Measurements from ENCODE around the gene GPR176.

The GPR176 gene

GRCh38 chr15:39919748-39920509, at the start of gene GPR176:
Gene GPR176 (minus strand): TSS chr15:39920266. CDS start chr15:39920026, 240 bp downstream.
- DNase-seq: peak; percentile 69

GRCh38 chr15:39969002-39969394, 48.9 kb upstream of the GPR176 start:
- no peak for DNase-seq

- no peak for DNase-seq
Measured at GRCh38 chr15:39968273-39969001, 48.4 kb upstream of the GPR176 start.

- DNase-seq: no peak
Measured at GRCh38 chr15:39966521-39966920, 46.5 kb upstream of the GPR176 start.

- no peak for DNase-seq
Measured at GRCh38 chr15:39963786-39964185, 43.7 kb upstream of the GPR176 start.

- DNase-seq: no peak
Measured at GRCh38 chr15:39961051-39961450, 41.0 kb upstream of the GPR176 start.

GRCh38 chr15:39960411-39960810, 40.3 kb upstream of the GPR176 start:
- DNase-seq: no peak

- no peak for DNase-seq
Measured at GRCh38 chr15:39959411-39959810, 39.3 kb upstream of the GPR176 start.

- no peak for DNase-seq
Measured at GRCh38 chr15:39957481-39957880, 37.4 kb upstream of the GPR176 start.

- DNase-seq: no peak
Measured at GRCh38 chr15:39953521-39953920, 33.5 kb upstream of the GPR176 start.

GRCh38 chr15:39951561-39951960, 31.5 kb upstream of the GPR176 start:
- DNase-seq: no peak

- DNase-seq: no peak
Measured at GRCh38 chr15:39948817-39949216, 28.8 kb upstream of the GPR176 start.

GRCh38 chr15:39947401-39948197, 27.5 kb upstream of the GPR176 start:
- DNase-seq: no peak

- DNase-seq: peak; percentile 22
Measured at GRCh38 chr15:39946862-39947261, 26.8 kb upstream of the GPR176 start.

GRCh38 chr15:39944726-39945125, 24.7 kb upstream of the GPR176 start:
- DNase-seq: no peak

- no peak for DNase-seq
Measured at GRCh38 chr15:39942753-39943150, 22.7 kb upstream of the GPR176 start.

GRCh38 chr15:39942101-39942752, 22.2 kb upstream of the GPR176 start:
- DNase-seq: no peak

- DNase-seq: no peak
Measured at GRCh38 chr15:39939487-39940452, 19.7 kb upstream of the GPR176 start.

GRCh38 chr15:39937696-39938095, 17.6 kb upstream of the GPR176 start:
- no peak for DNase-seq

GRCh38 chr15:39936681-39937080, 16.6 kb upstream of the GPR176 start:
- DNase-seq: no peak

GRCh38 chr15:39936187-39936586, 16.1 kb upstream of the GPR176 start:
- DNase-seq: no peak

GRCh38 chr15:39935241-39935640, 15.2 kb upstream of the GPR176 start:
- no peak for DNase-seq

Measured in NCI-H82 (cell line).